MG63 (cell line): ENCODE data around the gene CORO2A. TPM values are rescaled to one million over a fixed set of nuclear protein-coding genes. Genes with fewer than 3 reads are reported as not detected.
"Not testable (repeated sequence)": the region's sequence is repeated elsewhere in the genome, so short reads cannot be mapped to it uniquely, and the experiment has no call there.

Experiments used
- DNase-seq: peaks from one replicate; pipeline ENCODE4 v3.0.0-alpha.2; 2020
- H3K27me3 ChIP-seq: fragments of 250-450 bp; sonication (Bioruptor Pico); 2 replicates; pipeline ENCODE4 v1.5.1; 2020; ENCODE audit warnings: mild to moderate bottlenecking, moderate library complexity
- H3K36me3 ChIP-seq: fragments of 250-450 bp; sonication (Bioruptor Pico); 2 replicates; pipeline ENCODE4 v1.5.1; 2020; ENCODE audit warnings: mild to moderate bottlenecking, moderate library complexity
- H3K4me3 ChIP-seq: fragments of 250-450 bp; sonication (Bioruptor Pico); 2 replicates; pipeline ENCODE4 v1.5.1; 2020; ENCODE audit warnings: mild to moderate bottlenecking, moderate library complexity
- H3K9me3 ChIP-seq: fragments of 250-450 bp; sonication (Bioruptor Pico); 2 replicates; pipeline ENCODE4 v1.5.1; 2020; ENCODE audit warnings: mild to moderate bottlenecking, moderate library complexity
- total RNA-seq: library from RNA; depleted of rRNA; stranded (reverse); fragments of >200 nt; shearing (Covaris generic); gene quantifications from 2 replicates; pipeline ENCODE4 v1.2.3, GENCODE V29; 2014; ENCODE audit warnings: low replicate concordance

The CORO2A gene
- total RNA-seq, 1 experiment from 2014 or later, result 0.03 TPM

DNA sequence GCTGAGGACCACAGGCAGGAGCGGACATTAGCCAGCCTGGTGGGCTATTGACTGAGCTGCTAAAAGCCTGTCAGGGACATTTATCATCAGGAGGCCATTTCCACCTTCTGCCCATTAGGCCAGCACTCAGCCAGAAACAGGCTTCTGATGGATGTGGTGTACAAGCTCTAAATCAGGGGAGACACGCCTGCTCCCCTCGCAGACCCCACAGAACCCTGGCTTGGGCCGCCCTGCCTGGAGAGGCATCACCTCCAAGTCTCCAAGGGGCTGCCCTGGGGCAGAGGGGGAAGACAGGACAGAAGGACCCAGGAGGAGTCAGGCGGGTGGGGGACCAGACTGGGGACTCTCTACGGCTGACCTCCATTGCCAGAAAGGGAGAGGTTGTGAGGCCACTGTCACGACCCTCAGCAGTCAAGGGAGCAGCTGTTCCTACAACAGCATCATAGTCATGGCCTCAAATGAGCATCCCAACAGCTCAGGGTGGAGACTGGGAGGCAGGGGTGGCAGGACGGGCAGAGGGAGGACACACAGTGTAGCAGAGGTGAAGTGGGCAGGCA, 49.4 kb downstream of the CORO2A start:
- no peak overlapping the region for H3K4me3 ChIP-seq
- H3K9me3 ChIP-seq, result no peaks in the 10 kb centered on the region
- no peaks in the 10 kb centered on the region for H3K36me3 ChIP-seq
- no peaks in the 10 kb centered on the region for H3K27me3 ChIP-seq
- DNase-seq, result no peak

DNA sequence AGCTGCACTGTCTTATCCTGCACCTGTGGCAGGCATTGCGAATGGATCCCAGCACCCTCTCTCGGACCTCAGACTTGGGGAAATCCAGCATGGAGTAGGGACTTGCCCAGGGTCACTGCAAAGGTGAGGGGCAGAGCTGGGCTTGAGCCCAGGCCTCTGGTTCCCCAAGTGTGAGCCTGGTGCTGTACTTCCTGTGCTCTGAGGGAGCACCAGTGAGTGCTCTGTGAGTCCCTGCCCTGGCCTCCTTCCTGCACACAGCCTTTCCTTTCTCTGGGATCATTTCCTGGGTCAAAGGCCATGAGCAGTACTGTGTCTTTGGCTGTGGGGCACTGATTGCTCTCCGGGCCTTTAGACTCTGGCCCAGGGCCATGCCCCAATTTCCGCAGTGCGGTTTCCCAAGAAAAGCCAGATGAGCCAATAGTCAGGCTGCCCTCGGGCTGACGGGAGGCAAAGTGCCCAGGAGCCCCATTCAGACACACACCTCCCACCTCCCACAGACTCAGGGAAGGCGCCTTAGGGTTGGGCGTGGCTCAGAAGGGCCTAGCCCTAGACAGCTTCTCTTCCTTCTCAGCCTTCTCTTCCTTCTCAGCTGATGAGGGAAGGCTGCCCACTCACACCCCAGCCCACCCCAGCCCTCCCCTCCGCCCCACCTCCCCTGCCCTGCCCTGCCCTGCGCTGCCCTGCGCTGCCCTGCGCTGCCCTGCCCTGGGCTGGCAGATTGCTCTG, 50.1 kb downstream of the CORO2A start:
- Histone ChIP-seq H3K27me3 (no peaks in the 10 kb centered on the region), H3K9me3 (no peaks in the 10 kb centered on the region), H3K36me3 (no peaks in the 10 kb centered on the region), H3K4me3 (no peak overlapping the region)
- DNase-seq, result peak; percentile 68

DNA sequence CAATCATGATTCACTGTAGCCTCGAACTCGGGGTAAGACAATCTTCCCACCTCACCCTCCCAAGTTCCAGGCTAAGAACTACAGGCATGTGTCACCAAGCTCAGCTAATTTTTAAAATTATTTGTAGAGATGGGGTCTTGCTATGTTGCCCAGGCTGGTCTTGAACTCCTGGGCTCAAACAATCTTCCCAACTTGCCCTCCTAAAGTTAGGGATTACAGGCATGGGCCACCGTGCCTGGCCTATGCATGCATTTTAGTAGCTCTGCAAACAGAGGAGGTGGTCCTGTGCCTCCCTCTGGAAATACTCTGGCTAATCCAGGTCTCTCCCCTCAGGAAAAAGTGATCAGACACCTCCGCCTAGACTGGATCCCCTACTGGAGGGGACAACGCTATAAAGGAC, 51.9 kb downstream of the CORO2A start:
- Histone ChIP-seq H3K4me3 (no peak overlapping the region), H3K27me3 (no peaks in the 10 kb centered on the region), H3K36me3 (no peaks in the 10 kb centered on the region), H3K9me3 (no peaks in the 10 kb centered on the region)
- DNase-seq, result no peak

GRCh38 chr9:98136489-98136888, 55.9 kb downstream of the CORO2A start:
- Histone ChIP-seq H3K4me3 (no peak overlapping the region), H3K27me3 (no peaks in the 10 kb centered on the region), H3K9me3 (no peaks in the 10 kb centered on the region), H3K36me3 (no peaks in the 10 kb centered on the region)
- no peak for DNase-seq

DNA sequence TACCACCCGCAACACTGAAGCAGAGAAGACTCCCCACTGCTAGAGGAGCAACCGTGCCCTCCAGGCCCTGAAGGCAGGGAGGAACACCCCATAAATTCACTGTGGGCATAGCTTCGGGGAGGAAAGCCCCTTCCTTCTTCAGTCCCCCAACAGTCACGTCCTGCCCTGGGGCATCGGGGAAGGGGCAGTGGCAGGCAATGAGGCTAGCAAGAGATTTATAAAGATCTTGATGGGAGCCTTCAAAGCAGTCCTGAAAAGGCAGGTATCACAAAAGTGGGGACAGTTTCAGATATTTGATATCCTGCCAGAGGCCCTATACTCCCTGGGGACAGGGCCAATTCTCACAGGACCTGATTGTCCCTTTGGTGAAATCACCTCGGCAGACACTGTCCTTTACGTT, 56.5 kb downstream of the CORO2A start:
- Histone ChIP-seq H3K9me3 (no peaks in the 10 kb centered on the region), H3K27me3 (no peaks in the 10 kb centered on the region), H3K36me3 (no peaks in the 10 kb centered on the region), H3K4me3 (no peak overlapping the region)
- DNase-seq, result no peak

DNA sequence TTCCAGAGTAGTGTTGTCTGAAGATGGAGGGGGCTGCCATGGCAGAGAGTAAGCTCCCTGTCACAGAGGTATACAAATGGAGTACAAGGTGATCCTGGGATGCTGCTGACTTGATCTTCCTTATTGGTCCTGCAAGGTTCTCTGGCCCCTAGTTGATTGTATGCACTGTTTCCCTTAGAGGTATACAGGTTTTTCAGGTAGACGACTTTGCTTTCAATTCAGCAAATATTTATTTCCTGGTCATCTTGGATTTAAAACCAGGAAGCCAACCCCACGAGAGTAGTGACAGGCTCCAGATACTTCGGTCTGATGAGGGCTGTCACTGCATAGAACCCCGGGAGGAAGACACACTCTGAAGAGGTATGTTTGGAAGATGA, 56.9 kb downstream of the CORO2A start:
- Histone ChIP-seq H3K27me3 (no peaks in the 10 kb centered on the region), H3K9me3 (no peaks in the 10 kb centered on the region), H3K4me3 (no peak overlapping the region), H3K36me3 (no peaks in the 10 kb centered on the region)
- DNase-seq, result no peak

- Histone ChIP-seq H3K27me3 (no peaks in the 10 kb centered on the region), H3K36me3 (no peaks in the 10 kb centered on the region), H3K9me3 (no peaks in the 10 kb centered on the region), H3K4me3 (no peak overlapping the region)
- no peak for DNase-seq
Measured at GRCh38 chr9:98134702-98135557, 57.5 kb downstream of the CORO2A start.

DNA sequence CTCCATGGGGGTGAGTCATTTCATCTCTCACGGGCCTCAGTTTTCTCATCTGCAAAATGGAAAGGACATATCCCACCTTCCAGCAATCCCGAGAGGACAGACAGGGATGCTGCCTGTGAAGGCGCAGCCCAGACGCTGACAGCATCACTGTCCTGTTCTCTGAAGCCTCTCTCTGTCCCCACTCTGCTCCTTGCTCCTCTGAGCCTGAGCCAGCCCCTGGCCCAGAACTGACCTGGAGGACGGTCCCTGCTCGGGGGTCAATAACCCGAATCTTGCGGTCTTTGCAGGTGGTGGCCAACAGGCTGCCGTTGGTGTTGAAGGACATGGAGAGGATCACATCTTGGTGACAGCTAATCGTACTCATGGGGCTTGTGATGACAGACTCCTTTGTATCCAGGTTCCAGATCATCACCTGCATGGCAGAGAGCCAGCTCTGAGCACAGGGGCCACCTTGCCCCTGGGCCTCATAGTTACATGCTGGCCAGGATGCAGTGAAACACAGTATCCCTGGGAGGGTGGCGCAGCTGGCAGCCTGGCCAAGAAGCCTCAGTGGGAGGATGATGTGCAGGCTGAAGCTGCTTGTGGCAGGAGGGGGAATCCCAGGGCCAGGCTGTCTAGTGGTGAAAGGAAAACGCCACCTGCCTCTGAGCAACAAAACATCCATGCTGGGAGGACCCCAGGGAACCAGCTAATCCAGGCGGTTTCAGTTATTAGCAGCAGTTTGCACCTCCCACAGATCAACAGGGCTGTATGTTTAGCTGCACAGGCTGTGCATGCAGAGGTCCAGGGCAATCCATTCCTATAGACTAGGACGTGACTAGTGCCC, 59.4 kb downstream of the CORO2A start:
- Histone ChIP-seq H3K4me3 (no peak overlapping the region), H3K9me3 (no peaks in the 10 kb centered on the region), H3K36me3 (no peaks in the 10 kb centered on the region), H3K27me3 (no peaks in the 10 kb centered on the region)
- no peak for DNase-seq

- Histone ChIP-seq H3K27me3 (no peaks in the 10 kb centered on the region), H3K36me3 (no peaks in the 10 kb centered on the region), H3K9me3 (no peaks in the 10 kb centered on the region), H3K4me3 (no peak overlapping the region)
- DNase-seq, result no peak
Measured at GRCh38 chr9:98132158-98132557, 60.3 kb downstream of the CORO2A start.

DNA sequence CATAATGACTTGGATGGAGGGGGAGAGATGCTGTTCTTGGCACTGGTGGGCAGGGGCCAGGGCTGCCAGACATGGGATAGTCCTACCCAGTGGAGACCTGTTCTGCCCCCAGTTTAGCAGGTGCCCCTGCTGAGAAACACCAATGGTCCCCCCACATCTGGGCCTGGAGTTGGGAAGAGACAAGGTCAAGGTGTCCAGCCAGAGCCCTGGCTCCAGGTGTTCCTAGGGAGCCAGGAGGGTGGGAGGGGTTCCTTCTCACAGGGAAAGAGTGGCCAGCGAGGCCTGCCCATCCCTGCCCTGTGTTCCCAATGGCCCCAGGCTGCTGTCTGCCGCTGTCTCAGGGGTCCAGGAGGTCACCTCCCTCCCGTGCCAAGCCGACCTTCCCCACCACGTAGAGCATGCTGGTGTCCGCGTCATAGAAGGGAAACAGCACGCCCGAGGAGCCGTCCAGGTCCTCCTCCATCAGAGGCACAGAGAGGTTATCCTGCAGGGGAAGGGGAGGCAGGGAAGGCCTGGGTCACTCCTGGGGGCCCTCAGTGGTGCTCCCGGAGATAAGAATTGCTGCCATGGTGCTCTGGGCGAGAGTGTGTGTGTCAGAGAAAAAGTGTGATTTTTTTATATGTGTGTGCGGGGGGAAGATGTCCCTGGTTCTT, 61.7 kb downstream of the CORO2A start:
- Histone ChIP-seq H3K4me3 (no peak overlapping the region), H3K9me3 (no peaks in the 10 kb centered on the region), H3K27me3 (no peaks in the 10 kb centered on the region), H3K36me3 (no peaks in the 10 kb centered on the region)
- DNase-seq, result no peak

DNA sequence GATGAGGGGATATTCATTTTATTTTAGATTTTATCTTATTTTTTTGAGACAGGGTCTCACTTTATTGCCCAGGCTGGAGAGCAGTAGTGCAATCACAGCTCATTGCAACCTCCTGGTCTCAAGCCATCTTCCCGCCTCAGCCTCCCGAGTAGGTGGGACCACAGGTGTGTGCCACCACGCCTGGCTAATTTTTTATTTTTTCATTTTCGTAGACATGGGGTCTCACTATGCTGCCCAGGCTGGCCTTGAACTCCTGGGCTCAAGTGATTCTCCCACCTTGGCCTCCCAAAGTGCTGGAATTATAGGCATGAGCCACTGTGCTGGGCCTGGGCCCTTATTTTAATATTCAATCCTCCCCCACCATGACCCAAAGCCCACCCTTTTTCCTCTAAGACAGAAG, 62.4 kb downstream of the CORO2A start:
- not testable (repeated sequence) for H3K9me3 ChIP-seq, H3K4me3 ChIP-seq, DNase-seq

GRCh38 chr9:98129451-98129881, 63.0 kb downstream of the CORO2A start:
- no peak overlapping the region for H3K4me3 ChIP-seq
- no peak for DNase-seq
- H3K27me3 ChIP-seq, result no peaks in the 10 kb centered on the region
- H3K36me3 ChIP-seq, result no peaks in the 10 kb centered on the region
- no peaks in the 10 kb centered on the region for H3K9me3 ChIP-seq

More for the DNA sequence above, 62.4 kb downstream of the CORO2A start:
- not testable (repeated sequence) for H3K27me3 ChIP-seq, H3K36me3 ChIP-seq

DNA sequence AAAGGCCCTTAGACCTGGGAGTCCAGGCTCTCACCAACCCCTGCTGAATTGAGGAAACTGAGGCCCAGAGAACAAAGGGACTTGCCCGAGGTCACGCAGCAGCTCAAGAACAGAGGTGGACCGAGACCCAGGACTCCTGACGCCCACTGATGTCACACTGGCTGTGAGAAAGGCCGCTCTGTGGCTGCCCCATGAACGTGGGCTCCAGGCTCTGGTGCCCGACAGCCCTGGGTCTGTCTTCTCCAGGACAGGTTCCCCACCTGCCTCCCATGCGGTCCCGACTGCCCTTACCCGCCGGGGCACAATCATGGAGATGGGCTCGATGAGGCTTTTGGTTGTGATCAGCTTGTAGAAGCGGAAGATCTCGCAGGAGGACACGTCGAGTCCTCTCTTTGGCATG, 64.1 kb downstream of the CORO2A start:
- H3K36me3 ChIP-seq, result no peaks in the 10 kb centered on the region
- no peaks in the 10 kb centered on the region for H3K9me3 ChIP-seq
- DNase-seq, result no peak
- no peak overlapping the region for H3K4me3 ChIP-seq
- H3K27me3 ChIP-seq, result no peaks in the 10 kb centered on the region

- Histone ChIP-seq H3K4me3 (no peak overlapping the region), H3K36me3 (no peaks in the 10 kb centered on the region), H3K27me3 (no peaks in the 10 kb centered on the region), H3K9me3 (no peaks in the 10 kb centered on the region)
- DNase-seq, result no peak
Measured at GRCh38 chr9:98127226-98127625, 65.2 kb downstream of the CORO2A start.

GRCh38 chr9:98124637-98125426, 67.6 kb downstream of the CORO2A start:
- no peak for DNase-seq
- no peak overlapping the region for H3K4me3 ChIP-seq
- no peaks in the 10 kb centered on the region for H3K27me3 ChIP-seq
- no peaks in the 10 kb centered on the region for H3K36me3 ChIP-seq
- H3K9me3 ChIP-seq, result no peaks in the 10 kb centered on the region

DNA sequence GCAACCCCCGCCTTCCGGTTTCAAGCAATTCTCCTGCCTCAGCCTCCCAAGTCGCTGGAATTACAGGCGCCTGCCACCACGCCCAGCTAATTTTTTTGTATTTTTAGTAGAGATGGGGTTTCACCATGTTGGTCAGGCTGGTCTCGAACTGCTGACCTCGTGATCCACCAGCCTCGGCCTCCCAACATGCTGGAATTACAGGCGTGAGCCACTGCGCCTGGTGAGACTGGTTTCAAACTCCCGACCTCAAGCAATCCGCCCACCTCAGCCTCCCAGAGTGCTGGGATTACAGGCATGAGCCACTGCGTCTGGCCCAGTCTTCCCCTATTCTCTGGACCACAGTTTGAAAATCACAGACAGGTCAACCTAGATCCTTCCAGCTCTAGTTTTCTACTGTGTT, 68.3 kb downstream of the CORO2A start:
- not testable (repeated sequence) for DNase-seq, H3K36me3 ChIP-seq, H3K9me3 ChIP-seq, H3K27me3 ChIP-seq, H3K4me3 ChIP-seq
